GM12878 (cell line): ENCODE measurements around the gene KBTBD4. TPM values are rescaled to one million over a fixed set of nuclear protein-coding genes. Genes with fewer than 3 reads are reported as not detected.

Experiments
- ATAC-seq: fragments of 200-7000 bp; cut with Tn5 transposase; 3 replicates; pipeline ENCODE4 v1.9.1; 2020; ENCODE audit warnings: mild to moderate bottlenecking, moderate library complexity
- BruUV-seq: library from RNA; stranded (reverse); fragments of 400-500 nt; replicated peaks from 2 replicates; lab custom pipeline; 2021; lab: Mats Ljungman, UMichigan
- CTCF ChIA-PET: fragments of 300-600 bp; sonication (Branson Sonifier 250); formaldehyde crosslinking; extraction: SDS; loops from one replicate; lab custom pipeline; 2021; ENCODE audit warnings: inconsistent platforms; lab: Yijun Ruan, JAX
- POLR2A ChIA-PET: fragments of 350-600 bp; formaldehyde crosslinking; extraction: SDS; loops from one replicate; lab custom pipeline; 2021; ENCODE audit warnings: inconsistent platforms; lab: Charles Lee
- RAD21 ChIA-PET: fragments of 300-600 bp; sonication (Branson Sonifier 250); formaldehyde crosslinking; loops from one replicate; lab custom pipeline; 2023; ENCODE audit warnings: antibody characterized with exemption; ENCODE audit not compliant: unreplicated experiment; lab: Charles Lee
- SMC1A ChIA-PET: fragments of 300-600 bp; sonication (Branson Sonifier 250); formaldehyde crosslinking; loops from one replicate; lab custom pipeline; 2023; ENCODE audit not compliant: unreplicated experiment, uncharacterized antibody; lab: Charles Lee
- DNase-seq: peaks from one replicate; pipeline ENCODE4 v3.0.0-alpha.2; 2011; ENCODE audit warnings: low read depth, low spot score
- FAIRE-seq: peaks from 3 replicates; lab custom pipeline; 2011; peaks lifted over from hg19 to GRCh38; lab: Jason Lieb, UNC
- H2AFZ ChIP-seq: 2 replicates; pipeline ENCODE4 v1.6.0; 2011; ENCODE audit warnings: low read depth, low read length, control low read depth; ENCODE audit not compliant: control insufficient read depth
- H3K27ac ChIP-seq: 2 replicates; pipeline ENCODE4 v1.5.1; 2011; ENCODE audit warnings: control low read depth; ENCODE audit not compliant: control insufficient read depth, insufficient read depth
- H3K27me3 ChIP-seq, 2 experiments: replicated peaks in 1 of 2; 2 replicates each; pipeline versions ENCODE4 v1.6.0 to v1.6.1; 2011; ENCODE audit warnings: low read length in 1 of 2; ENCODE audit not compliant: control insufficient read depth in 2 of 2, insufficient read depth in 2 of 2
- H3K36me3 ChIP-seq, 2 experiments: 2 replicates each; pipeline ENCODE4 v1.5.1; 2011; ENCODE audit warnings: low read length in 1 of 2; ENCODE audit not compliant: control insufficient read depth in 2 of 2, insufficient read depth in 2 of 2
- H3K4me1 ChIP-seq: 2 replicates; pipeline ENCODE4 v1.6.1; 2011; ENCODE audit warnings: mild to moderate bottlenecking, low read length, moderate library complexity, mixed read lengths; ENCODE audit not compliant: control insufficient read depth, insufficient read depth
- H3K4me2 ChIP-seq: 2 replicates; pipeline ENCODE4 v1.6.0; 2011; ENCODE audit warnings: control low read depth; ENCODE audit not compliant: control insufficient read depth, insufficient read depth
- H3K4me3 ChIP-seq: fragments of 200-600 bp; sonication (generic); 2 replicates; pipeline ENCODE4 v1.5.1; 2016
- H3K79me2 ChIP-seq: 2 replicates; pipeline ENCODE4 v1.6.0; 2011; ENCODE audit warnings: low read length; ENCODE audit not compliant: control insufficient read depth, insufficient read depth
- H3K9ac ChIP-seq: 2 replicates; pipeline ENCODE4 v1.8.0; 2011; ENCODE audit warnings: low read length, control low read depth, mixed read lengths; ENCODE audit not compliant: control insufficient read depth, insufficient read depth
- H3K9me3 ChIP-seq: replicated peaks from 3 replicates; pipeline ENCODE4 v1.5.1; 2011; ENCODE audit warnings: mild to moderate bottlenecking, low read length; ENCODE audit not compliant: control insufficient read depth, insufficient read depth
- H4K20me1 ChIP-seq: 2 replicates; pipeline ENCODE4 v1.6.0; 2011; ENCODE audit not compliant: control insufficient read depth, insufficient read depth
- BRCA1 ChIP-seq: IDR thresholded peaks from 2 replicates; pipeline ENCODE4 v1.6.1; 2011; ENCODE audit warnings: low read depth, low read length, improper control_type of control experiment
- CBX5 ChIP-seq: sonication (generic); IDR thresholded peaks from 2 replicates; pipeline ENCODE4 v1.6.1; 2016; ENCODE audit warnings: low read depth, moderate library complexity, mild to moderate bottlenecking, inconsistent platforms
- CEBPB ChIP-seq, 2 experiments: fragments of 150-350 bp in 1 of 2; IDR thresholded peaks; 2 replicates each; pipeline ENCODE4 v1.6.1; 2012 to 2014; ENCODE audit warnings: low read depth in 2 of 2, low read length in 2 of 2, borderline replicate concordance in 1 of 2, inconsistent platforms in 1 of 2
- EGR1 ChIP-seq, 2 experiments: IDR thresholded peaks; 1 replicate in 1 of 2; 2 replicates in 1 of 2; pipeline ENCODE4 v1.6.1; 2011 to 2012; ENCODE audit warnings: low read depth in 2 of 2, low read length in 2 of 2, borderline replicate concordance in 1 of 2, mild to moderate bottlenecking in 1 of 2, moderate library complexity in 1 of 2
- KLF5 ChIP-seq: fragments of 450-650 bp; IDR thresholded peaks from 2 replicates; pipeline ENCODE4 v1.6.1; 2014; ENCODE audit warnings: mild to moderate bottlenecking; ENCODE audit not compliant: partially characterized antibody
- LARP7 ChIP-seq: fragments of 450-650 bp; IDR thresholded peaks from 2 replicates; pipeline ENCODE4 v1.6.1; 2017; ENCODE audit warnings: mild to moderate bottlenecking
- MEF2A ChIP-seq: IDR thresholded peaks from 2 replicates; pipeline ENCODE4 v1.6.1; 2011; ENCODE audit warnings: low read depth, mild to moderate bottlenecking, low read length, moderate library complexity; ENCODE audit not compliant: insufficient read depth
- STAT1 ChIP-seq: fragments of 450-650 bp; conservative IDR thresholded peaks from 2 replicates; pipeline ENCODE4 v1.6.1; 2014; ENCODE audit warnings: antibody characterized with exemption, mild to moderate bottlenecking
- TARDBP ChIP-seq: IDR thresholded peaks from 2 replicates; pipeline ENCODE4 v1.6.1; 2016; ENCODE audit warnings: borderline replicate concordance
- TCF12 ChIP-seq: IDR thresholded peaks from 2 replicates; pipeline ENCODE4 v1.6.1; 2011; ENCODE audit warnings: low read depth, mild to moderate bottlenecking, low read length
- WGBS: methylation state at CpG from one replicate; pipeline ENCODE4 v1.1.6; 2016; ENCODE audit warnings: low lambda C conversion rate; ENCODE audit not compliant: insufficient replicate concordance, insufficient coverage; ENCODE audit errors: missing lambda C conversion rate; 5-methylcytosine and 5-hydroxymethylcytosine counted together
- in situ Hi-C: fragments of 300-500 bp; cut with MboI; formaldehyde crosslinking; loops from 9 replicates; pipeline ENCODE4 v1.14.3; 2018; ENCODE audit warnings: mixed read lengths
- intact Hi-C: fragments of 100-400 bp; cut with micrococcal nuclease; formaldehyde crosslinking; loops from one replicate; pipeline ENCODE4 v1.14.2; 2022; ENCODE audit not compliant: unreplicated experiment
- polyA plus RNA-seq, 11 experiments: library from polyadenylated mRNA; depleted of rRNA in 4 of 11; unstranded in 6 of 11; stranded (reverse) in 5 of 11; fragments of >200 nt; fragmentation: Nextera tagmentation in 4 of 11; fragmentation: Illumina TruSeq in 1 of 11; extraction: Ambion mirVana in 4 of 11; extraction: Trizol in 1 of 11; gene quantifications; 1 replicate in 1 of 11; 2 replicates in 10 of 11; pipeline versions ENCODE4 v1.2.1 to v1.2.3, GENCODE V29; 2011 to 2016; ENCODE audit warnings: inconsistent platforms in 2 of 11, missing spikeins in 2 of 11, low read depth in 1 of 11
- total RNA-seq, 4 experiments: library from RNA; depleted of rRNA in 3 of 4; stranded (reverse); fragments of >200 nt in 3 of 4; fragmentation: Illumina TruSeq in 1 of 4; extraction: Trizol in 1 of 4; gene quantifications; 2 replicates each; pipeline versions ENCODE4 v1.2.1 to v1.2.3, GENCODE V29; 2013 to 2021
- TF ChIP-seq, protein P1 (sequence below): fragments of 150-350 bp; IDR thresholded peaks from 2 replicates; pipeline ENCODE4 v1.6.1; 2014; ENCODE audit warnings: mild to moderate bottlenecking, low read depth, low read length
- TF ChIP-seq, protein P2 (sequence below): IDR thresholded peaks from 2 replicates; pipeline ENCODE4 v1.6.1; 2012; ENCODE audit warnings: improper control_type of control experiment, low read depth, low read length; ENCODE audit not compliant: insufficient replicate concordance
- TF ChIP-seq, protein P3 (sequence below): IDR thresholded peaks from 2 replicates; pipeline ENCODE4 v1.6.1; 2012; ENCODE audit warnings: mild to moderate bottlenecking, low read depth, low read length

KBTBD4 gene
- total and polyA plus RNA-seq, 10 of the 15 experiments (the other 5 are each of a cell fraction or from before 2014, with no cell fraction given): 18.4 to 46.4 (median 25.7) TPM

DNA sequence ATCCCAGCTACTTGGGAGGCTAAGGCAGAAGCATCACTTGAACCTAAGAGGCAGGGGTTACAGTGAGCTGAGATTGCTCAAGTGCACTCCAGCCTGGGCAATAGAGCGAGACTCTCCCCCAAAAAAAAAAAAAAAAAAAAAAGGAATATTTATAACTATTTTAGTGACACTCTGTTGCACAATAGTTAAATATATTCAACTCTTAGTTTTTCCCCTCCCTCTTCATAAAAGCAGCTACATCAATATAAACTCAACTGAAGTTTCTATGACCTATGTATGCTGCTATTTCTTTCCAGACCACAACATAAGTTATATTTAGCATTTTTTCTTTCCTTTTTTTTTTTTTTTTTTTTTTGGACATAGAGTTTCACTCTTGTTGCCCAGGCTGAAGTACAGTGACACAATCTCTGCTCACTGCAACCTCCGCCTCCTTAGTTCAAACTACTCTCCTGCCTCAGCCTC, 45.0 kb downstream of the KBTBD4 start:
- H3K4me2 ChIP-seq: no peak overlapping the region
- TF ChIP-seq LARP7: no peak
- TF ChIP-seq EGR1 (IDR thresholded peaks at IDR 0.05; ENCODE audit: borderline replicate concordance in 1 of 2, low read depth in 2 of 2, low read length in 2 of 2): no peak
- TF ChIP-seq STAT1: no peak
- no peak for TF ChIP-seq MEF2A
- TF ChIP-seq, protein P1, sequence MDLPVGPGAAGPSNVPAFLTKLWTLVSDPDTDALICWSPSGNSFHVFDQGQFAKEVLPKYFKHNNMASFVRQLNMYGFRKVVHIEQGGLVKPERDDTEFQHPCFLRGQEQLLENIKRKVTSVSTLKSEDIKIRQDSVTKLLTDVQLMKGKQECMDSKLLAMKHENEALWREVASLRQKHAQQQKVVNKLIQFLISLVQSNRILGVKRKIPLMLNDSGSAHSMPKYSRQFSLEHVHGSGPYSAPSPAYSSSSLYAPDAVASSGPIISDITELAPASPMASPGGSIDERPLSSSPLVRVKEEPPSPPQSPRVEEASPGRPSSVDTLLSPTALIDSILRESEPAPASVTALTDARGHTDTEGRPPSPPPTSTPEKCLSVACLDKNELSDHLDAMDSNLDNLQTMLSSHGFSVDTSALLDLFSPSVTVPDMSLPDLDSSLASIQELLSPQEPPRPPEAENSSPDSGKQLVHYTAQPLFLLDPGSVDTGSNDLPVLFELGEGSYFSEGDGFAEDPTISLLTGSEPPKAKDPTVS: no peak
- TF ChIP-seq, protein P2, sequence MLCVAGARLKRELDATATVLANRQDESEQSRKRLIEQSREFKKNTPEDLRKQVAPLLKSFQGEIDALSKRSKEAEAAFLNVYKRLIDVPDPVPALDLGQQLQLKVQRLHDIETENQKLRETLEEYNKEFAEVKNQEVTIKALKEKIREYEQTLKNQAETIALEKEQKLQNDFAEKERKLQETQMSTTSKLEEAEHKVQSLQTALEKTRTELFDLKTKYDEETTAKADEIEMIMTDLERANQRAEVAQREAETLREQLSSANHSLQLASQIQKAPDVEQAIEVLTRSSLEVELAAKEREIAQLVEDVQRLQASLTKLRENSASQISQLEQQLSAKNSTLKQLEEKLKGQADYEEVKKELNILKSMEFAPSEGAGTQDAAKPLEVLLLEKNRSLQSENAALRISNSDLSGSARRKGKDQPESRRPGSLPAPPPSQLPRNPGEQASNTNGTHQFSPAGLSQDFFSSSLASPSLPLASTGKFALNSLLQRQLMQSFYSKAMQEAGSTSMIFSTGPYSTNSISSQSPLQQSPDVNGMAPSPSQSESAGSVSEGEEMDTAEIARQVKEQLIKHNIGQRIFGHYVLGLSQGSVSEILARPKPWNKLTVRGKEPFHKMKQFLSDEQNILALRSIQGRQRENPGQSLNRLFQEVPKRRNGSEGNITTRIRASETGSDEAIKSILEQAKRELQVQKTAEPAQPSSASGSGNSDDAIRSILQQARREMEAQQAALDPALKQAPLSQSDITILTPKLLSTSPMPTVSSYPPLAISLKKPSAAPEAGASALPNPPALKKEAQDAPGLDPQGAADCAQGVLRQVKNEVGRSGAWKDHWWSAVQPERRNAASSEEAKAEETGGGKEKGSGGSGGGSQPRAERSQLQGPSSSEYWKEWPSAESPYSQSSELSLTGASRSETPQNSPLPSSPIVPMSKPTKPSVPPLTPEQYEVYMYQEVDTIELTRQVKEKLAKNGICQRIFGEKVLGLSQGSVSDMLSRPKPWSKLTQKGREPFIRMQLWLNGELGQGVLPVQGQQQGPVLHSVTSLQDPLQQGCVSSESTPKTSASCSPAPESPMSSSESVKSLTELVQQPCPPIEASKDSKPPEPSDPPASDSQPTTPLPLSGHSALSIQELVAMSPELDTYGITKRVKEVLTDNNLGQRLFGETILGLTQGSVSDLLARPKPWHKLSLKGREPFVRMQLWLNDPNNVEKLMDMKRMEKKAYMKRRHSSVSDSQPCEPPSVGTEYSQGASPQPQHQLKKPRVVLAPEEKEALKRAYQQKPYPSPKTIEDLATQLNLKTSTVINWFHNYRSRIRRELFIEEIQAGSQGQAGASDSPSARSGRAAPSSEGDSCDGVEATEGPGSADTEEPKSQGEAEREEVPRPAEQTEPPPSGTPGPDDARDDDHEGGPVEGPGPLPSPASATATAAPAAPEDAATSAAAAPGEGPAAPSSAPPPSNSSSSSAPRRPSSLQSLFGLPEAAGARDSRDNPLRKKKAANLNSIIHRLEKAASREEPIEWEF: no peak
- TF ChIP-seq TARDBP: no peak
- no peak for TF ChIP-seq CEBPB (IDR thresholded peaks at IDR 0.05; ENCODE audit: borderline replicate concordance in 1 of 2, low read depth in 2 of 2, low read length in 2 of 2)
- TF ChIP-seq, protein P3, sequence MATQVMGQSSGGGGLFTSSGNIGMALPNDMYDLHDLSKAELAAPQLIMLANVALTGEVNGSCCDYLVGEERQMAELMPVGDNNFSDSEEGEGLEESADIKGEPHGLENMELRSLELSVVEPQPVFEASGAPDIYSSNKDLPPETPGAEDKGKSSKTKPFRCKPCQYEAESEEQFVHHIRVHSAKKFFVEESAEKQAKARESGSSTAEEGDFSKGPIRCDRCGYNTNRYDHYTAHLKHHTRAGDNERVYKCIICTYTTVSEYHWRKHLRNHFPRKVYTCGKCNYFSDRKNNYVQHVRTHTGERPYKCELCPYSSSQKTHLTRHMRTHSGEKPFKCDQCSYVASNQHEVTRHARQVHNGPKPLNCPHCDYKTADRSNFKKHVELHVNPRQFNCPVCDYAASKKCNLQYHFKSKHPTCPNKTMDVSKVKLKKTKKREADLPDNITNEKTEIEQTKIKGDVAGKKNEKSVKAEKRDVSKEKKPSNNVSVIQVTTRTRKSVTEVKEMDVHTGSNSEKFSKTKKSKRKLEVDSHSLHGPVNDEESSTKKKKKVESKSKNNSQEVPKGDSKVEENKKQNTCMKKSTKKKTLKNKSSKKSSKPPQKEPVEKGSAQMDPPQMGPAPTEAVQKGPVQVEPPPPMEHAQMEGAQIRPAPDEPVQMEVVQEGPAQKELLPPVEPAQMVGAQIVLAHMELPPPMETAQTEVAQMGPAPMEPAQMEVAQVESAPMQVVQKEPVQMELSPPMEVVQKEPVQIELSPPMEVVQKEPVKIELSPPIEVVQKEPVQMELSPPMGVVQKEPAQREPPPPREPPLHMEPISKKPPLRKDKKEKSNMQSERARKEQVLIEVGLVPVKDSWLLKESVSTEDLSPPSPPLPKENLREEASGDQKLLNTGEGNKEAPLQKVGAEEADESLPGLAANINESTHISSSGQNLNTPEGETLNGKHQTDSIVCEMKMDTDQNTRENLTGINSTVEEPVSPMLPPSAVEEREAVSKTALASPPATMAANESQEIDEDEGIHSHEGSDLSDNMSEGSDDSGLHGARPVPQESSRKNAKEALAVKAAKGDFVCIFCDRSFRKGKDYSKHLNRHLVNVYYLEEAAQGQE: no peak
- TF ChIP-seq CBX5: no peak
- TF ChIP-seq TCF12: no peak
- TF ChIP-seq KLF5: no peak
- TF ChIP-seq BRCA1: no peak

More for the DNA sequence above, 45.0 kb downstream of the KBTBD4 start:
- ChIA-PET CTCF (interaction anchor here (0.6 to 2.6 kb wide), 3 partner anchors 12 to 18 kb away, joined by 6 to 9 read pairs (median 7); no protein-coding TSS in a partner anchor), SMC1A (interaction anchor here (0.8 to 6.1 kb wide), 4 partner anchors 9 to 35 kb away, joined by 3 to 42 read pairs (median 6); no protein-coding TSS in a partner anchor), RAD21 (interaction anchor here (0.6 kb wide), 1 partner anchor 18 kb away, joined by 3 read pairs; no protein-coding TSS in a partner anchor), POLR2A (interaction anchor here (0.5 to 3.9 kb wide), 7 partner anchors 8 to 299 kb away, joined by 3 to 16 read pairs (median 4); partner anchors contain the start of genes CELF1 and MTCH2)
- ATAC-seq (no peak), DNase-seq (no peak), FAIRE-seq (no peak)
- no TSS peak for BruUV-seq
- Histone ChIP-seq H3K4me1 (no peaks in the 10 kb centered on the region; the same call in 1 of the 2 replicates), H4K20me1 (no peaks in the 10 kb centered on the region), H3K4me3 (no peak overlapping the region), H3K27ac (no peak overlapping the region), H3K36me3 (peaks cover 0 to 10% of the 10 kb centered on the region in 2 experiments), H3K27me3 (no peaks in the 10 kb centered on the region), H2AFZ (no peak overlapping the region), H3K9me3 (no peaks in the 10 kb centered on the region), H3K9ac (no peak overlapping the region), H3K79me2 (peaks cover 81% of the 10 kb centered on the region)
- intact Hi-C loops (no loop called here), in situ Hi-C loops (no loop called here)
- WGBS: 100% methylated on average over 1 of the region's 2 CpGs
